ENCODE data around the gene ARAP3.

ARAP3 gene

GRCh38 chr5:141708016-141708415 lies 26.0 kb upstream of the ARAP3 start:
- DNase-seq (ENCODE audit: extremely low read depth, low read depth), result no peak
- TF ChIP-seq CTCF (IDR thresholded peaks at IDR 0.05; ENCODE audit: low read depth, low read length), result no peak

GRCh38 chr5:141707510-141707909 lies 25.5 kb upstream of the ARAP3 start:
- no peak for DNase-seq (ENCODE audit: extremely low read depth, low read depth)
- no peak for TF ChIP-seq CTCF (IDR thresholded peaks at IDR 0.05; ENCODE audit: low read depth, low read length)

- TF ChIP-seq CTCF (IDR thresholded peaks at IDR 0.05; ENCODE audit: low read depth, low read length), result no peak
- no peak for DNase-seq (ENCODE audit: extremely low read depth, low read depth)
These were observed 24.1 kb upstream of the ARAP3 start for GRCh38 chr5:141706121-141706520.

GRCh38 chr5:141705469-141705868 lies 23.4 kb upstream of the ARAP3 start:
- TF ChIP-seq CTCF (IDR thresholded peaks at IDR 0.05; ENCODE audit: low read depth, low read length), result no peak

GRCh38 chr5:141704782-141705297 lies 22.8 kb upstream of the ARAP3 start:
- DNase-seq (ENCODE audit: extremely low read depth, low read depth), result no peak
- TF ChIP-seq CTCF (IDR thresholded peaks at IDR 0.05; ENCODE audit: low read depth, low read length), result no peak

More at GRCh38 chr5:141705469-141705868, 23.4 kb upstream of the ARAP3 start:
- no peak for DNase-seq (ENCODE audit: extremely low read depth, low read depth)

- no peak for DNase-seq (ENCODE audit: extremely low read depth, low read depth)
- no peak for TF ChIP-seq CTCF (IDR thresholded peaks at IDR 0.05; ENCODE audit: low read depth, low read length)
These were observed 21.1 kb upstream of the ARAP3 start for GRCh38 chr5:141703133-141703561.

GRCh38 chr5:141701360-141702119 lies 19.5 kb upstream of the ARAP3 start:
- DNase-seq (ENCODE audit: extremely low read depth, low read depth), result no peak
- TF ChIP-seq CTCF (IDR thresholded peaks at IDR 0.05; ENCODE audit: low read depth, low read length), result no peak

Measured in AG09319 (cell line).